ENCODE data around the gene JAZF1. TPM values are rescaled to one million over a fixed set of nuclear protein-coding genes. Genes with fewer than 3 reads are reported as not detected.

JAZF1 gene
- total RNA-seq, 1 donor from 2014 or later, result 3.6 TPM

DNA sequence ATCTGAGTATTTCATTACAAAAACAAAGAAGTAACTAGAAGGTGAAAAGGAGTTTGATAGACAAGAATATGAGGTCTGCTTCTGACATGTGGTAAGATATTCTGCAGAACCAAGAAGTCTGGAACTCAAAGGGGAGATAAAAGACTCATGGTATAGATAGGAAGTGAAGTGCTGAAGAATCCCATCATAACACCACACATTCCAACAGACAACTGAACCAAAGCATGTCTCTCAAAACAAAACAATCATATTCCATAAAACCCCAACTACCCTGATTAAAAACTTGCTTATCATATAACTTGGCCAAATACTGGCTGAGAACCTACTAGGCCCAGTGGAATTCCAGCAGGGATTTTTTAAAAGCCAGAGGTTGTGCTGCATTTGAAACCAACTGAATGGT lies 178.7 kb downstream of the JAZF1 start:
- H3K4me3 ChIP-seq (ENCODE audit: low read depth, low read length), result no peak overlapping the region
- DNase-seq (ENCODE audit: low read depth), result no peak
- no peak for TF ChIP-seq CTCF (conservative IDR thresholded peaks at IDR 0.05; ENCODE audit: low read depth, low read length)

GRCh38 chr7:27999829-28000228 lies 180.8 kb downstream of the JAZF1 start:
- TF ChIP-seq CTCF (conservative IDR thresholded peaks at IDR 0.05; ENCODE audit: low read depth, low read length), result no peak
- DNase-seq (ENCODE audit: low read depth), result no peak
- H3K4me3 ChIP-seq (ENCODE audit: low read depth, low read length), result no peak overlapping the region

DNA sequence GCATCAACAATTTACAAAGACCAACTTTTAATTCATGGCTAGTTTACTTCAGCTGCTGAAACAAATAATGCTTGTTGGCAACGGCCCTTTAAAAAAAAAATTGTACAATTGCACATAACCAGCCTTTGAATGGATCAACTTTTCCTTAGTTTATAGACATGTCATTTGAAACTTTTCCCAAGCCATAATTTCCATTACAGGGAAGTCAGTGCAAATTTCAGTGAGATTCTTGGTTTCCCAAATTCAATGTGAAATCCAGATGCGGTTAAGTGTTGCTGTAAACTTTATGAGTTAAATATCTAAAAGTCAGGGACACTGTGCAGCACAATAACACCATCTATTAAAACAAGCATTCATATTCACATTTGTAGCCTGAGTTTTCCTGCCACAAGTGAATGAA lies 182.2 kb downstream of the JAZF1 start:
- TF ChIP-seq CTCF (conservative IDR thresholded peaks at IDR 0.05; ENCODE audit: low read depth, low read length), result no peak
- no peak for DNase-seq (ENCODE audit: low read depth)
- H3K4me3 ChIP-seq (ENCODE audit: low read depth, low read length), result no peak overlapping the region

- DNase-seq (ENCODE audit: low read depth), result no peak
- TF ChIP-seq CTCF (conservative IDR thresholded peaks at IDR 0.05; ENCODE audit: low read depth, low read length), result no peak
- no peak overlapping the region for H3K4me3 ChIP-seq (ENCODE audit: low read depth, low read length)
These were observed 183.3 kb downstream of the JAZF1 start for GRCh38 chr7:27997188-27997707.

GRCh38 chr7:27996141-27996540 lies 184.5 kb downstream of the JAZF1 start:
- no peak for TF ChIP-seq CTCF (conservative IDR thresholded peaks at IDR 0.05; ENCODE audit: low read depth, low read length)
- DNase-seq (ENCODE audit: low read depth), result no peak
- no peak overlapping the region for H3K4me3 ChIP-seq (ENCODE audit: low read depth, low read length)

DNA sequence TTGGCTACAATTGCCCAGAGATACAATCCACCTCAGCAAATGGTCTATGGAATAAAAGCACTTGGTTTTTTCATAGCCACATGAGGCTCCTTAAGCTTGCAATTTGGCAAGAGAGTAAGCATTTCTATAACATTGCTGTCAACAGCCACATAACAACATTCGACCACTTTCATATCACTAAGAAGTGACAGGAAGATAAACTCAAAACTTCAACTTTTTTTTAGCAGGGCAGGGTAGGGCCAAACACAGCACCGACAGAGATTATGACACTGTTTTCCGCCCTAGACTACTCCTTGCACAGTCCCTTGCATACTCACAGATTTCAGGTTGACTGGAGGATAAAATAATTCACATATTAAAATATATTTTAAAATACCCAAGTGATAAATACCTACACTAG lies 185.4 kb downstream of the JAZF1 start:
- TF ChIP-seq CTCF (conservative IDR thresholded peaks at IDR 0.05; ENCODE audit: low read depth, low read length), result no peak
- no peak overlapping the region for H3K4me3 ChIP-seq (ENCODE audit: low read depth, low read length)
- DNase-seq (ENCODE audit: low read depth), result no peak

DNA sequence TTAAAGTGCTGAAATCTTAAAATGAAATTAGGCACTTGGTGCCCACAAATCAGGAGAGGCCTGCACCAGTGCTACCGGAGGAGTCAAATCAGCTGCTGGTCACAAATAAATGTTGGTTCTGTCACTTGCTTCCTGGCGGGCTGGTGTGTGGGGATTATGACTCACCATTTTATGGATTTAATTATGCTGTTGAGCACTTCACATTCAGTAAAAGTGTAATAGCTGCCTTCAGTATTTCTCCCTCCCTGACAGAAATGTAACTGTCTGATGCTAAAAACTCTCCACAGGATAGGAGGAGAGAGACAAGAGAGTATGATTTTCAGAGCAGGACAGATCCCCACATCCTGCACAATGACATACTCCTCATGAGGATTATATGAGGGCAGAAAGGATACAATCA lies 186.0 kb downstream of the JAZF1 start:
- DNase-seq (ENCODE audit: low read depth), result no peak
- H3K4me3 ChIP-seq (ENCODE audit: low read depth, low read length), result no peak overlapping the region
- no peak for TF ChIP-seq CTCF (conservative IDR thresholded peaks at IDR 0.05; ENCODE audit: low read depth, low read length)
